Stimulated activated CD8-positive, alpha-beta memory T cell treated with anti-CD3 and anti-CD28 coated beads, Interleukin-15, amount 100 ng/mL, for 4 hours (primary cell): ENCODE data around the gene PGC.

Experiments used
- DNase-seq, 2 donors: peaks; one replicate each; pipeline ENCODE4 v3.0.0-alpha.2; 2020; ENCODE audit warnings: low read depth in 2 of 2

Gene PGC

GRCh38 chr6:41714556-41715273 is 32.5 kb downstream of the PGC start:
- no peak for DNase-seq

- DNase-seq: no peak
Observed at GRCh38 chr6:41713650-41714291, 33.4 kb downstream of the PGC start.

GRCh38 chr6:41713159-41713649 is 34.0 kb downstream of the PGC start:
- DNase-seq: no peak

GRCh38 chr6:41712651-41713103 is 34.5 kb downstream of the PGC start:
- no peak for DNase-seq

- no peak for DNase-seq
Observed at GRCh38 chr6:41711323-41712038, 35.7 kb downstream of the PGC start.

- DNase-seq: no peak
Observed at GRCh38 chr6:41709375-41709774, 37.8 kb downstream of the PGC start.

- DNase-seq: no peak
Observed at GRCh38 chr6:41708856-41709255, 38.3 kb downstream of the PGC start.

- no peak for DNase-seq
Observed at GRCh38 chr6:41707565-41708200, 39.5 kb downstream of the PGC start.

- DNase-seq: no peak
Observed at GRCh38 chr6:41706876-41707564, 40.2 kb downstream of the PGC start.

- peak; percentile 61 to 65 for DNase-seq
Observed at GRCh38 chr6:41705996-41706835, 41.0 kb downstream of the PGC start.

- no peak for DNase-seq
Observed at GRCh38 chr6:41705311-41705995, 41.7 kb downstream of the PGC start.

- no peak for DNase-seq
Observed at GRCh38 chr6:41704656-41705310, 42.4 kb downstream of the PGC start.

- DNase-seq: no peak
Observed at GRCh38 chr6:41704028-41704427, 43.2 kb downstream of the PGC start.

GRCh38 chr6:41702771-41703494 is 44.3 kb downstream of the PGC start:
- DNase-seq: no peak

GRCh38 chr6:41702089-41702745 is 45.0 kb downstream of the PGC start:
- DNase-seq: no peak

- no peak for DNase-seq
Observed at GRCh38 chr6:41700463-41701347, 46.5 kb downstream of the PGC start.

- DNase-seq: no peak
Observed at GRCh38 chr6:41699063-41699462, 48.1 kb downstream of the PGC start.
